OCI-LY1 (cell line): ENCODE results near the gene MATR3.

Experiments used
- EZH2 ChIP-seq: fragments of 200-600 bp; sonication (generic), shearing (Covaris generic); IDR thresholded peaks from 2 replicates; pipeline ENCODE4 v1.8.0; 2017; ENCODE audit warnings: borderline replicate concordance, mixed run types, mild to moderate bottlenecking, antibody characterized with exemption, low read length, moderate library complexity, mixed read lengths
- TF ChIP-seq, protein P1 (sequence below): fragments of 200-600 bp; sonication (generic), shearing (Covaris generic); IDR thresholded peaks from 2 replicates; pipeline ENCODE4 v1.5.1; 2017; ENCODE audit warnings: mild to moderate bottlenecking, antibody characterized with exemption, low read length, moderate library complexity, mixed read lengths

DNA sequence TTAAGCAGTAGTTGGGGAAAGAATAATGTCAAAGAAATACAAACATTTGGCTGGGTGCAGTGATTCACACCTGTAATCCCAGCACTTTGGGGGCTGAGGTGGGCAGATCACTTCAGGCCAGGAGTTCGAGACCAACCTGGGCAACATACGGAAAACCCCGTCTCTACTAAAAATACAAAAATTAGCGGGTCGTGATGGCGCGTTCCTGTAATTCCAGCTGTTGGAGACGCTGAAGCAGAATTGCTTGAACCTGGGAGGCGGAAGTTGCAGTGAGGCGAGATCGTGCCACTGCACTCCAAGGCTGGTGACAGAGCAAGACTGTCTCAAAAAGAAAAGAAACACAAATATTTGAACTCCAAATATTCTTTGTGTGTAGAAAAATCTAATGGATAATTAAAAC, 4.7 kb downstream of the MATR3 start:
- TF ChIP-seq, protein P1, sequence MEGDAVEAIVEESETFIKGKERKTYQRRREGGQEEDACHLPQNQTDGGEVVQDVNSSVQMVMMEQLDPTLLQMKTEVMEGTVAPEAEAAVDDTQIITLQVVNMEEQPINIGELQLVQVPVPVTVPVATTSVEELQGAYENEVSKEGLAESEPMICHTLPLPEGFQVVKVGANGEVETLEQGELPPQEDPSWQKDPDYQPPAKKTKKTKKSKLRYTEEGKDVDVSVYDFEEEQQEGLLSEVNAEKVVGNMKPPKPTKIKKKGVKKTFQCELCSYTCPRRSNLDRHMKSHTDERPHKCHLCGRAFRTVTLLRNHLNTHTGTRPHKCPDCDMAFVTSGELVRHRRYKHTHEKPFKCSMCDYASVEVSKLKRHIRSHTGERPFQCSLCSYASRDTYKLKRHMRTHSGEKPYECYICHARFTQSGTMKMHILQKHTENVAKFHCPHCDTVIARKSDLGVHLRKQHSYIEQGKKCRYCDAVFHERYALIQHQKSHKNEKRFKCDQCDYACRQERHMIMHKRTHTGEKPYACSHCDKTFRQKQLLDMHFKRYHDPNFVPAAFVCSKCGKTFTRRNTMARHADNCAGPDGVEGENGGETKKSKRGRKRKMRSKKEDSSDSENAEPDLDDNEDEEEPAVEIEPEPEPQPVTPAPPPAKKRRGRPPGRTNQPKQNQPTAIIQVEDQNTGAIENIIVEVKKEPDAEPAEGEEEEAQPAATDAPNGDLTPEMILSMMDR, result no peak
- no peak for TF ChIP-seq EZH2
